HG02588 (cell line): Measurements from ENCODE around the gene IL11RA.
A peak's percentile ranks its signal among the peaks of the same experiment; 100 is the strongest.

Experiments
- ATAC-seq: cut with Tn5 transposase; IDR thresholded peaks from one replicate; pipeline ENCODE4 v1.9.1; 2021; ENCODE audit warnings: mild to moderate bottlenecking, moderate library complexity; ENCODE audit not compliant: unreplicated experiment

The IL11RA gene

GRCh38 chr9:34684816-34685215 lies 32.8 kb downstream of the IL11RA start:
- no peak for ATAC-seq

GRCh38 chr9:34685591-34685990 lies 33.6 kb downstream of the IL11RA start:
- no peak for ATAC-seq

GRCh38 chr9:34686231-34686630 lies 34.2 kb downstream of the IL11RA start:
- ATAC-seq: no peak

- ATAC-seq: no peak
Observed at GRCh38 chr9:34686732-34687131, 34.7 kb downstream of the IL11RA start.

GRCh38 chr9:34687276-34688030 lies 35.5 kb downstream of the IL11RA start:
- ATAC-seq: no peak

- no peak for ATAC-seq
Observed at GRCh38 chr9:34688329-34689115, 36.5 kb downstream of the IL11RA start.

- no peak for ATAC-seq
Observed at GRCh38 chr9:34689116-34689470, 37.1 kb downstream of the IL11RA start.

- ATAC-seq: no peak
Observed at GRCh38 chr9:34689512-34689911, 37.5 kb downstream of the IL11RA start.

GRCh38 chr9:34690983-34691935 lies 39.3 kb downstream of the IL11RA start, which contains the start of gene CCL19:
Gene CCL19, minus strand, starts transcription at chr9:34691276. Its CDS starts 137 bp downstream, at chr9:34691139.
- ATAC-seq: no peak

- no peak for ATAC-seq
Observed at GRCh38 chr9:34691936-34692315, 39.9 kb downstream of the IL11RA start.

- no peak for ATAC-seq
Observed at GRCh38 chr9:34693560-34693959, 41.6 kb downstream of the IL11RA start.

- ATAC-seq: no peak
Observed at GRCh38 chr9:34694811-34695210, 42.8 kb downstream of the IL11RA start.

GRCh38 chr9:34701023-34701768 lies 49.2 kb downstream of the IL11RA start:
- no peak for ATAC-seq

GRCh38 chr9:34701769-34702736 lies 50.1 kb downstream of the IL11RA start:
- ATAC-seq: peak; percentile 66

GRCh38 chr9:34707130-34707529 lies 55.1 kb downstream of the IL11RA start:
- ATAC-seq: no peak

GRCh38 chr9:34709196-34709978 lies 57.4 kb downstream of the IL11RA start:
- ATAC-seq: no peak

- no peak for ATAC-seq
Observed at GRCh38 chr9:34710023-34710422, 58.0 kb downstream of the IL11RA start, which contains the start of gene CCL21. Gene CCL21, minus strand, starts transcription at chr9:34710136. Its CDS starts 70 bp downstream, at chr9:34710066.
